T-helper 22 cell (primary cell): ENCODE measurements around the gene TFEB.

Experiments
- DNase-seq: peaks from one replicate; pipeline ENCODE4 v3.0.0-alpha.2; 2020; ENCODE audit warnings: low read depth

The TFEB gene

DNA sequence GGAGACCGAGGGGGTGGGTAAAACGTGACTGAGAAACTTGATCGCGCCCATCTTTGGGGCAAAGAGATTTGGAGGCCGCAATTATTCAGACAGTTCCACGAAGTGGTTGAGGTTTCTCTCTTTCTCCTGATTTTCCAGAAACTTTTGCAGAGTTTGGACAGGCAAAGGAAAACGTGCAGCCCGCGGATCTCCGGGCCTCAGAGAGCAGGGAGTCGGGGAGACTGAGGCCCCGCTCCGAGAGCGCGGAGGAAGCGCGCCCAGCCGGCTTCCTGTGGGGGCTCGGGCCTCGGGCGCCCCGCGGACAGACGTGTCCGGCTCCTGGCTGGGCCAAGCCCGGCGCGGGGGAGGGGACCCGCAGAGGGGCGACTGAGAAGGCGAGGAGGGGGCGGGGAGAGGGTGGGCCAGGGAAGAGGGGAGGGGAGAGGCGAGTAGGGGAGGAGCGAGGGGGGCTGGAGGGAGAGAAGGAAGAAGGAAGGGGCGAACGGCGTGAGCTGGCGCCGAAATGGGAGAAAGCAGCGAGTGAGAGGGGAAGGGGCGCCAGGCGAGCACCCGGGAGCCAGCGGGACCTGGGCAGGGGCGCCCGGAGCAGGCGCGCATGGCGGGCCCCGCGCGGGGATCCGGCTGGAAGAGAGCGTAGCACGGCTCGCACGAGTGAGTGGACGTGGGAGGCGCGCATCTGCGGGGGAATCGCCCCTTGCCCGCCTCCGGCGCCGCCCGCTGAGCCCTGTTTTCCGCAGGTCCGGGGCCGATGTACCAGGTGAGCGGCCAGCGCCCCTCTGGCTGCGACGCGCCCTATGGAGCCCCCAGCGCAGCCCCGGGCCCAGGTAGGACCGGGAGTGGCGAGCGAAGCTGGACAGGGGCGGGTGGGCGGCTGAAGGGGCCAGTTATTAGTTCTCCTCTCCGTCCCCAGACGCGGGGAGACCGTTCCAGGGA, 97.1 kb downstream of the TFEB start, which contains the start of gene MDFI:
MDFI (plus strand) TSS at position 467 of the 933 bp plus-strand sequence; CDS start at position 749, 282 bp downstream.
- no peak for DNase-seq

DNA sequence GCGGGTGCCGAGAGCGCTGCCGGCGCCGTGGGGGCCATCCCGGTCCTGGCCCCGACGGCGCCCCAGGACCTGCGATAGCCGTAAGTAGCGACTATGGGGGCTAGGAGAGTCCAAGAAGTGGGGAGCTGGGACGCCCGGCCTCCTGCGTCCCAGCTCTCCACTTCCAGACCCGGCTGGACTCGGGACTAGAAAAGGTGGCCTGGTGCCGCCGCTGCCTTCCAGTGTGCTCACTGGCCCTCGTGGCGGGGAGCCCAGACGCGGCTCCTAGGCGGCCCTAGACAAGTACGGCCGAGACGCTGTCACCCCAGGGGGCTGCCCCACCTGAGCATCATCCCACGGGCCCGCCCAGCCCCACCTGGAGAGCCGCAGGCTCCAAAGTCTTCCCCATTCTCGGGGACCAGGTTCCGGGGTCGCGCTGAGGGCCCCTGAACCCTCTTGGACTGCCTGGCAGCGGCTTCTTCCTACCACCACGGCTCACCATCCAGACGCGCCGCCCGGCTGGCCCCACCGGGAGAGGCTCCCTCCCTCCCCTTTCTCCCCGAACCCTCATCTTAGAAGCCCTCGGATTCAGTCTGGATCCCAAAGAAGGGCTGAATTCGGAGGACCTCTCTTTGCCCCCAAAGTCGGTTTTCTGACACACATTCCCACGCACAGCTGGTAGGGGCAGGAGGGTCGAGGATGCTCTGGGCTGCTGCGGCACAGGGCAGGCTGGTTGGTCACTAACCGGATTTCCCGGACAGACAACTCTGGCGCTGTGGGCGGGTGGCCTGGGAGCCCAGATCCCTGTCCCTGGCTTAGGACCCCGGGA, 98.0 kb downstream of the TFEB start:
- DNase-seq, result no peak

DNA sequence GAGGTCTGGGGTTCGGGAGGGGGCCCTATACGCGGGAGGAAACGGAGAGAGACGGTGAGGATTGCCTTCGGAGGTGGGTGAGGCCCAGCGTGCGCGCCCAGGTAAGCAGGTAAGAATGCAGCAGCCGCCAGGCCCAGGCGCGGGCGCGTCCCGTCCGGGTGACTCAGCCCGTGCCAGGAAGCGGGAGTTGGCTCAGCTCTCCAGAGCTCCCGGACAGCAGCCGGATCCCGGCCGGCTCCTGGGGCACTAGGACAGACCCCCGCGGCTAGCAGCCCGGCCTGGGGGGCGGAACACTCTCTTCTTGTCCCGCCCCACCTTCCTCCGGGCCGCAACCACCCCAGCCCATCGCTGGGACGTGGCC, 98.6 kb downstream of the TFEB start:
- DNase-seq, result no peak

DNA sequence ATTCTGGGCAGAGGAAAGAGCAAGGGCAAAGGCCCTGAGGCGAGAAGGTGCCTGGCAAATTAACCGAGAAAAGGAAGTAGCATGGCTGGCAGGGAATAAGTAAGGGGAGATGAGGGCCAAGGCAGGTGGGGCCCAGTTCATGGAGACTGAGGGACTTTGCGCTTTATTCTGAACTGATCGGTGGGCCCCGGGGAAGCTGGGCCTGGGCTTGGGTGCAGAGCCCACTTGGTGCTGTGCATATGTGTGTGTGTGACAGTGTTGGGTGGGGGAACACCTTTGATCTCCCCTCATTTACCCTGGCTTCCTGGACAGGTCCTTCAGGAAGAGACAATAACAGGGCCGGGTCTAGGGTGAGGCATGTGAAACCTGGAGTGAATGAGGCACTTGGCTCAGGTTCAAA, 100.0 kb downstream of the TFEB start:
- no peak for DNase-seq

DNA sequence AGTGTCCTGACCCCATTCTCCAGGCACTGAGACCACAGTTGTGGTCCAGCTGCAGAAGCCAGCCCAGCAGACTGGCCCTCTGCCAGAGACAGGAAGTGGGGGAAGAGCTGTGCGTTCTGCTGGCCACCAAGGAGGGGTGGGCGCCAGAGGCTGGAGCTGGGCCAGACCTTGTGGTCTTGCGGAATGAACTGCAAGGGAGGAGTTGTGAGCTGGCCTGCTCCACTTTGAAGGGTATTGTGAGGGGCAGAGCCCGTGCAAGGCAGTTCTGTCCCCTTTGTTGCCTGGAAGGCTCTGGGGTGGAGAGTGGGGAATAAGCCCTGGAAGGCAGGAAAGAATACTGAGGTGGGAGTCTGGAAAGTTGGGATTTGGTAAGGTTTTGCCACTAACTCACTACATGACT, 100.8 kb downstream of the TFEB start:
- DNase-seq, result no peak
